GM12878 (cell line): ENCODE results near the gene CAMTA1. TPM values are rescaled to one million over a fixed set of nuclear protein-coding genes. Genes with fewer than 3 reads are reported as not detected.

Source experiments
- ATAC-seq: fragments of 200-7000 bp; cut with Tn5 transposase; 3 replicates; pipeline ENCODE4 v1.9.1; 2020; ENCODE audit warnings: mild to moderate bottlenecking, moderate library complexity
- BruUV-seq: library from RNA; stranded (reverse); fragments of 400-500 nt; replicated peaks from 2 replicates; lab custom pipeline; 2021; lab: Mats Ljungman, UMichigan
- CTCF ChIA-PET: fragments of 300-600 bp; sonication (Branson Sonifier 250); formaldehyde crosslinking; extraction: SDS; loops from one replicate; lab custom pipeline; 2021; ENCODE audit warnings: inconsistent platforms; lab: Yijun Ruan, JAX
- POLR2A ChIA-PET: fragments of 350-600 bp; formaldehyde crosslinking; extraction: SDS; loops from one replicate; lab custom pipeline; 2021; ENCODE audit warnings: inconsistent platforms; lab: Charles Lee
- RAD21 ChIA-PET: fragments of 300-600 bp; sonication (Branson Sonifier 250); formaldehyde crosslinking; loops from one replicate; lab custom pipeline; 2023; ENCODE audit warnings: antibody characterized with exemption; ENCODE audit not compliant: unreplicated experiment; lab: Charles Lee
- SMC1A ChIA-PET: fragments of 300-600 bp; sonication (Branson Sonifier 250); formaldehyde crosslinking; loops from one replicate; lab custom pipeline; 2023; ENCODE audit not compliant: unreplicated experiment, uncharacterized antibody; lab: Charles Lee
- DNase-seq: peaks from one replicate; pipeline ENCODE4 v3.0.0-alpha.2; 2011; ENCODE audit warnings: low read depth, low spot score
- FAIRE-seq: peaks from 3 replicates; lab custom pipeline; 2011; peaks lifted over from hg19 to GRCh38; lab: Jason Lieb, UNC
- H2AFZ ChIP-seq: 2 replicates; pipeline ENCODE4 v1.6.0; 2011; ENCODE audit warnings: low read depth, low read length, control low read depth; ENCODE audit not compliant: control insufficient read depth
- H3K27ac ChIP-seq: 2 replicates; pipeline ENCODE4 v1.5.1; 2011; ENCODE audit warnings: control low read depth; ENCODE audit not compliant: control insufficient read depth, insufficient read depth
- H3K27me3 ChIP-seq, 2 experiments: replicated peaks in 1 of 2; 2 replicates each; pipeline versions ENCODE4 v1.6.0 to v1.6.1; 2011; ENCODE audit warnings: low read length in 1 of 2; ENCODE audit not compliant: control insufficient read depth in 2 of 2, insufficient read depth in 2 of 2
- H3K36me3 ChIP-seq, 2 experiments: 2 replicates each; pipeline ENCODE4 v1.5.1; 2011; ENCODE audit warnings: low read length in 1 of 2; ENCODE audit not compliant: control insufficient read depth in 2 of 2, insufficient read depth in 2 of 2
- H3K4me1 ChIP-seq: 2 replicates; pipeline ENCODE4 v1.6.1; 2011; ENCODE audit warnings: mild to moderate bottlenecking, low read length, moderate library complexity, mixed read lengths; ENCODE audit not compliant: control insufficient read depth, insufficient read depth
- H3K4me2 ChIP-seq: 2 replicates; pipeline ENCODE4 v1.6.0; 2011; ENCODE audit warnings: control low read depth; ENCODE audit not compliant: control insufficient read depth, insufficient read depth
- H3K4me3 ChIP-seq: fragments of 200-600 bp; sonication (generic); 2 replicates; pipeline ENCODE4 v1.5.1; 2016
- H3K79me2 ChIP-seq: 2 replicates; pipeline ENCODE4 v1.6.0; 2011; ENCODE audit warnings: low read length; ENCODE audit not compliant: control insufficient read depth, insufficient read depth
- H3K9ac ChIP-seq: 2 replicates; pipeline ENCODE4 v1.8.0; 2011; ENCODE audit warnings: low read length, control low read depth, mixed read lengths; ENCODE audit not compliant: control insufficient read depth, insufficient read depth
- H3K9me3 ChIP-seq: replicated peaks from 3 replicates; pipeline ENCODE4 v1.5.1; 2011; ENCODE audit warnings: mild to moderate bottlenecking, low read length; ENCODE audit not compliant: control insufficient read depth, insufficient read depth
- H4K20me1 ChIP-seq: 2 replicates; pipeline ENCODE4 v1.6.0; 2011; ENCODE audit not compliant: control insufficient read depth, insufficient read depth
- CHD1 ChIP-seq: IDR thresholded peaks from 2 replicates; pipeline ENCODE4 v1.6.1; 2012; ENCODE audit warnings: low read depth, low read length, improper control_type of control experiment
- HDAC2 ChIP-seq: fragments of 200-600 bp; sonication (generic); IDR thresholded peaks from 2 replicates; pipeline ENCODE4 v1.6.1; 2017
- PKNOX1 ChIP-seq: fragments of 450-650 bp; IDR thresholded peaks from 2 replicates; pipeline ENCODE4 v1.6.1; 2016; ENCODE audit warnings: mild to moderate bottlenecking
- REST ChIP-seq: IDR thresholded peaks from 2 replicates; pipeline ENCODE4 v1.6.1; 2012; ENCODE audit warnings: mild to moderate bottlenecking, low read depth, low read length
- TCF7 ChIP-seq: IDR thresholded peaks from 2 replicates; pipeline ENCODE4 v1.6.1; 2014; ENCODE audit warnings: antibody characterized with exemption, borderline replicate concordance
- ZNF217 ChIP-seq: fragments of 450-650 bp; IDR thresholded peaks from 2 replicates; pipeline ENCODE4 v1.6.1; 2017; ENCODE audit warnings: antibody characterized with exemption, mild to moderate bottlenecking
- ZNF24 ChIP-seq: fragments of 450-650 bp; IDR thresholded peaks from 2 replicates; pipeline ENCODE4 v1.6.1; 2017; ENCODE audit warnings: antibody characterized with exemption, mild to moderate bottlenecking
- ZZZ3 ChIP-seq: IDR thresholded peaks from 2 replicates; pipeline ENCODE4 v1.6.1; 2011; ENCODE audit warnings: low read depth; ENCODE audit not compliant: control insufficient read depth, insufficient read length
- WGBS: methylation state at CpG from one replicate; pipeline ENCODE4 v1.1.6; 2016; ENCODE audit warnings: low lambda C conversion rate; ENCODE audit not compliant: insufficient replicate concordance, insufficient coverage; ENCODE audit errors: missing lambda C conversion rate; 5-methylcytosine and 5-hydroxymethylcytosine counted together
- in situ Hi-C: fragments of 300-500 bp; cut with MboI; formaldehyde crosslinking; loops from 9 replicates; pipeline ENCODE4 v1.14.3; 2018; ENCODE audit warnings: mixed read lengths
- intact Hi-C: fragments of 100-400 bp; cut with micrococcal nuclease; formaldehyde crosslinking; loops from one replicate; pipeline ENCODE4 v1.14.2; 2022; ENCODE audit not compliant: unreplicated experiment
- polyA plus RNA-seq, 11 experiments: library from polyadenylated mRNA; depleted of rRNA in 4 of 11; unstranded in 6 of 11; stranded (reverse) in 5 of 11; fragments of >200 nt; fragmentation: Nextera tagmentation in 4 of 11; fragmentation: Illumina TruSeq in 1 of 11; extraction: Ambion mirVana in 4 of 11; extraction: Trizol in 1 of 11; gene quantifications; 1 replicate in 1 of 11; 2 replicates in 10 of 11; pipeline versions ENCODE4 v1.2.1 to v1.2.3, GENCODE V29; 2011 to 2016; ENCODE audit warnings: inconsistent platforms in 2 of 11, missing spikeins in 2 of 11, low read depth in 1 of 11
- total RNA-seq, 4 experiments: library from RNA; depleted of rRNA in 3 of 4; stranded (reverse); fragments of >200 nt in 3 of 4; fragmentation: Illumina TruSeq in 1 of 4; extraction: Trizol in 1 of 4; gene quantifications; 2 replicates each; pipeline versions ENCODE4 v1.2.1 to v1.2.3, GENCODE V29; 2013 to 2021

CAMTA1 gene
- total and polyA plus RNA-seq, 10 of the 15 experiments (the other 5 are each of a cell fraction or from before 2014, with no cell fraction given), result 37.7 to 148 (median 76.4) TPM

- no peak overlapping the region for H3K9ac ChIP-seq
- CTCF ChIA-PET, result no interaction called here
- no peaks in the 10 kb centered on the region for H3K4me1 ChIP-seq
- no peak overlapping the region for H3K4me2 ChIP-seq
- in situ Hi-C loops, result no loop called here
- H3K36me3 ChIP-seq, result no peaks in the 10 kb centered on the region
- H3K9me3 ChIP-seq, result no peaks in the 10 kb centered on the region
- no peaks in the 10 kb centered on the region for H4K20me1 ChIP-seq
- RAD21 ChIA-PET, result no interaction called here
- H3K27me3 ChIP-seq, result no peaks in the 10 kb centered on the region; a peak in 1 of 4 replicates
- H2AFZ ChIP-seq, result no peak overlapping the region
- 3% methylated on average over 4 of the region's 4 CpGs for WGBS
- intact Hi-C loops, result no loop called here
- ATAC-seq (no peak), FAIRE-seq (no peak), DNase-seq (no peak)
- no peaks in the 10 kb centered on the region for H3K79me2 ChIP-seq
- POLR2A ChIA-PET, result no interaction called here
- no peak overlapping the region for H3K4me3 ChIP-seq
- no TSS peak for BruUV-seq
- TF ChIP-seq REST (no peak), CHD1 (no peak), HDAC2 (no peak), ZZZ3 (no peak), TCF7 (no peak), ZNF217 (no peak), ZNF24 (no peak), PKNOX1 (no peak)
- SMC1A ChIA-PET, result no interaction called here
- H3K27ac ChIP-seq, result no peak overlapping the region
Measured at GRCh38 chr1:7560128-7560527, 774.9 kb downstream of the CAMTA1 start.
